T-helper 2 cell (primary cell): Measurements from ENCODE around the gene EPB41.

Source experiments
- DNase-seq, 5 experiments: peaks; one replicate each; pipeline versions ENCODE4 v3.0.0 to v3.0.0-alpha.2; 2012 to 2022

EPB41 gene

DNA sequence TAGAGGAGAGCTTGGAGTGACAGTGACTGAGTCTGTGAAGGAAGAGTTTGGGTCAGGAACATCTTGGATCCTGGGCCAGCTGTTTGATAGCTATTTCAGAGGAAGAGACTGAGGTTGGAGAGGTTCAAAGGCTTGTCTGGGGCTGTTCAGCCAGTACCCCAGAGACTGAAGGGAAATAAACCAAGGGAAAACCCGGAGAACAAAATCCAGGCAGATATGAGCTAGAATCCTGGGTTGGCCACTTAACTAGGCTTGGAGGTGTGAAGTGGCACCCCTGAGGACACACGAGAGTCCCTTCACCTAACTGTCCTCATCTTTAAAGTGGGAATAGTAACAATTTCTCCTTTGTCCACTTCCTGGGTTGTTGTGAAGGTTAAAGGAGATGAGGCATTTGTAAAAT is 23.1 kb upstream of the EPB41 start:
- DNase-seq = no peak

DNA sequence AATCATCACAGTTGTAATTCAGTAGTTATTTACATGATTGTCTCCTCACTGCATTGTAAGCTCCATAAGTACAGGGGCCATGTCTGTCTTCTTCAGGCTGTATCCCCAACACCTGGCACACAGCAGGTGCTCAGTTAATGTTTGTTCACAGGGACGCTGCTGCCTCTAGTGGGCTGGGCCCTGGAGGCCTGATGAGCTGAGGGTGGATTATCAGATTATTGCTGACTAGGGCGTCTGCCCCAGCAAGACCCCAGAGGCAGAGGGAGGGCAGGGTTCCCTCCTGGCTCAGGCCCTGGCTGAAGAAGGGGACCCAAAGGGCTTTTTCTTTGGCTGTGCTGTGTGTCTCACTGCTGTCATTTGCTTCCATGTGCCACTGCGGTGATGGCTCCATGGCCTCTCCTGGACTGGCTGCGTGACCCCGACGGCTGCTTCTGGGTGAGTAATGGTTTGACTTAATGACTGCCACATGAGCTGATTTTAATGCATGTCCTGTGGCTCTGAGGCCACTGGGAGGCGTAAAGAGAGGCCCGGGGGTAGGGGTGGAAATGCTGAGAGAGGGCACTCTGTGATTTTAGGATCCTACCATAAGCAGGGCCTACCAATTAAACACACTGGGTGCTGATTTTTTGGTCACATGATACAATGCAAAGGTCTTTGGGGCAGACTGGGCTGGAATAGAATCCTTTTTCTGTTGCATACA is 20.8 kb upstream of the EPB41 start:
- peak in 1 of 5 experiments; percentile 48 for DNase-seq

DNA sequence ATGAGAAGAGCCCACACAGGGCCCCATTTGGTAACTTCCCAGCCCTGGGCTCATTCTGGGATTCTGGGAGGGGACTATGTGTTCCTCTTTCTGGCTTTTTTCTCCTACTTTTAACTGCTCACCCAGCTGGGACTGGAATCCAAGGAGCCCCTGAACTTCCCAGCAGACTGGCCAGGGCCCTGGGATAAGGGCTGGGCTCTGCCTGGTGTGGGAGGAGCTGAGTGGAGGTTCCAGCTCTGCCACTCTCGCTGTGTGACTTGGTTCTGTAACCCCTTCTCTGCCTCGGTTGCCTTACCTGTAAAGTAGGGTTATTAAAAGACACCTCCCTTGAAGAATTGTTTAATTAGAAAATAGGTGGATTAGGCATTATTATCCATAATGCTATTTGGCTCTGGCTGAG is 19.6 kb upstream of the EPB41 start:
- DNase-seq = no peak

DNA sequence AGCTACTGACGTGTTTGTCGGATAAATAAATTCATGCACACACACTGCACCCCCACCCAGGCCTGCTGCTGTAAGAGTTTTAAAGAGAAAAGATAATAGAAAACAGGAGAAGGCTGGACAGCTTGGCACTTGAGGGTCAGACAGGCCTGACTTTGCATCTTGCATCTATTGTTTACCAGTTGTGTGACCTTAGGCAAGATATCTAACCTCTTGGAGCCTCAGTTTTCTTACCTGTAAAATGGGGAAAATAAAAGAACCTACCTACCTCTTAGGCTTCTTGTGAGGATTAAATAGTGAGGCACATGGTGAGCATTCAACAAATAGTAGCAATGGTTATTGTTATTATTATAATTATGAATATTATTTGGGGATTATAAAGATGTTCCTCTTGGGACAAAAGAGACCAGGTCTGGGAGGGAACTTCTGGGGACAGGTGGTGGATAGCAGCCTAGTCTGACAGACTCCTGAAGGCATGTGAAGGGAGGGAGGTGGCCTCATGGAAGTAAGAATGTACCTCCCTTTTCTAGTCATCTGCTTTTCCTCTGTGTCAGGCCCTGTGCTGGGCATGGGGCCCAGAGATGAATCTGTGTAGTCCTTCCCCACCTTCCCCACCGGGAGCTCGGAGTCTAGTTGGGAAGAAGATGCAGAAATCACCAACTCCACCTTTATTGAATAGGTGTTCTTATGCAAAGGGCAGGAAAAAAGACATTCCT is 18.3 kb upstream of the EPB41 start:
- no peak for DNase-seq

DNA sequence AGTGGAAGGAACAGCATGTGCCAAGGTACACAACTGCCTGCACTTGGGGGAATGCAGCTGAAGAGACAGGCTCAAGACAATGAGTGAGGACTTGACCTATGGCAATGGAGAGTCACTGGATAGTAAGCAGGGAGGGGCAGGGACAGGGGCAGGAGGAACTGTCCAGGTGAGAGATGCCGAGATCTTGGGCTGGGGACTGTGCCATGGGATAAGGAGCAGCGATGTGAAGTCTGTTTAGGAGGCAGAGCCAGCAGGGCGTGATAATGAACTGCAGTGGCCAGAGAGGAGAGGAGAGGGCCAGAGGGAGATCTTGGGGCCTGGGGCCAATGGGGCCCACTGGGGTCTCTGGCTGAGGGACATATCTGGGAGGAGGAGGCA is 17.8 kb upstream of the EPB41 start:
- no peak for DNase-seq

DNA sequence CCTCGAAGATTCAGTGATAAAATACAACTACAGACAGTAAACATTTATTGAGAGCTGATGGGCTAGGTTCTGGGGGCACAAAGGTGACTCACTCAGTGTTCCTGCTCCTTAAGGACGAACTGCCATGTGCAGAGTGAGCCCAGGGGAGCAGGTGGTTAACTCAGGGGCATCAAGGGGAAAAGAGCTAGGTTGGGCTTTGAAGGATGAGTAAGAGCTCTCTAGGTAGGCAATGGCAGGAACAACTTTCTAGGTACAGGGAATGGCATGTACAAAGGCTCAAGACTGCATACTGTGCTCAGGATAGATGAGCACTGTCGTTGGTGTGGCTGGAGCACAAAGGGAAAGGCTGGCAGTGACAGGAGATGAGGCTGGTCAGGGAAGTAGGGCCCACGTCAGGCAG is 16.6 kb upstream of the EPB41 start:
- DNase-seq = no peak

DNA sequence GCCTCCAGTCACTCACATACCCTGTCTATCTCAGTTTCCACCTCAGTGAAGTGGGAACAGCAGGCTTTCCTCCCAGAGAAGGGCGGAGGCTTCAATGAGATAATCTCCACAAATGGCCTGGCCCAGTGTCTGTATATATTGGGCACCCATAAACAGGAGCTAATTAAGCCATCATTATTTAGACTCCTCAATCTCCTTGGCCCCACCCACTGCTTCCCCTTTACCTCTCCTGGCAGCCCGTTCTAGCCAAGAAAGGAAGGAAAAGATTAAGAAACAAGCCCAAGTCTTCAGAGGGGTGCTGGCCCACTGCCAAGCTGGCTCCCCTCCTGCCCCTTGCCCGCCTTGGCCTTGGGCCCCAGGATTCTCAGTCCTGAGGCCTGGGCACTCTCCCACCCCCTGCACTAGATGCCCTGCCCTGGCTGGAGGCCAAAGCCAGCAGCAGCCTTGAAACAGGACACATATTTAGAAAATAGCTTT is 15.9 kb upstream of the EPB41 start:
- DNase-seq = no peak

DNA sequence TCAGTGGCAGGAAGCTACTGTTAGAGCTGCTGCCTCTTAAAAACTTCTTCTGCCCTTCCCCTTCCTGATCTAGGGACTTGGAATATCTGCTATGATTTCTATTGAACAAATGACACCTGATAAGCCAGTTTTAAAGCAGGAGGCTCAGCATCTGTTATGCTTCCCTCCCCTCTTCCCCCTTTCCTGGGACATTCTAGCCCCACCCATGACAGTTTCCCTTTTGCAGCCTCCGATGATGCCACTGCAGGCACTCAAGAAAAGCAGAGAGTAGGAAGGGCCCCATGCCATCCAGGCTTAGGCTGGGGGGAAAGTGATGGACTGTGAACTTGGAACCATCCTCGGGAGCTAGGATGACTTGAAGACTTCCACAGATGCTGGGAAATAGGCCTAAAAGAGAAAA is 15.1 kb upstream of the EPB41 start:
- no peak for DNase-seq

DNA sequence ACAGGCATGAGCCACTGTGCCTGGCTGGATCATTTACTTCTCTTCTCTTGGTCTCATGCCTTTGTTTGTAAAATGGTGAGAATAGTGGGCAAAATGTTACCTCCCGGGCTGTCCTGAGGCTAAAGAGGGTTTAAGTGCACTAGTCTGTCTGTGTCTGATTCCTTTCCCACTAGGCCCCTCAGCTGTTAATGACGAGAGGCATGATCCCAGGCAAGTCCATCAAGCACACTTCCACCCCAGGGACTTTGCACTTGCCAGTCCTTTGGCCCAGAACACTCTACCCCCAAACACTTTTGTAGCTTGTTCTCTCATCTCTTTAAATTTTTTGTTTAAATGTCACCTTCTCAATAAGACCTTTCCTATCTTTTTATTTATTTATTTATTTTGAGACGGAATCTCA is 13.8 kb upstream of the EPB41 start:
- DNase-seq = no peak

DNA sequence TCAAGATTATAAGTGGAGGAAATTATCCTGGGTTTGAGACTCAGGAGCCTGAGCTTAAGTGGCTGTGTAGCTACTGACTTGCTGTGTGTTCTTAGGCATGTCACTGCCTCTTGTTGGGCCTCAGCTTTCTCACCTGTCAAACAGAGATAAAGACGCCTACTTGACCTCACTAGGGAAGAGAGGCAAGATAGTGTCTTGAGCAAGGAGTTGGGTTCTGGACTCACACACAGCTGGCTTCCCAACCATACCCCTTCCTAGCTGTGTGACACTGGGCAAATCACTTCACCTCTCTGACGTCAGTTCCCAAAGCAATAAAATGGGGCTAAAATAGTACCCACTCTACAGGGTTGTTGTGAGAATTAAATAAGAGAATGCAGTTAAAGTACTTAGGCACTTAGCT is 11.6 kb upstream of the EPB41 start:
- no peak for DNase-seq

DNA sequence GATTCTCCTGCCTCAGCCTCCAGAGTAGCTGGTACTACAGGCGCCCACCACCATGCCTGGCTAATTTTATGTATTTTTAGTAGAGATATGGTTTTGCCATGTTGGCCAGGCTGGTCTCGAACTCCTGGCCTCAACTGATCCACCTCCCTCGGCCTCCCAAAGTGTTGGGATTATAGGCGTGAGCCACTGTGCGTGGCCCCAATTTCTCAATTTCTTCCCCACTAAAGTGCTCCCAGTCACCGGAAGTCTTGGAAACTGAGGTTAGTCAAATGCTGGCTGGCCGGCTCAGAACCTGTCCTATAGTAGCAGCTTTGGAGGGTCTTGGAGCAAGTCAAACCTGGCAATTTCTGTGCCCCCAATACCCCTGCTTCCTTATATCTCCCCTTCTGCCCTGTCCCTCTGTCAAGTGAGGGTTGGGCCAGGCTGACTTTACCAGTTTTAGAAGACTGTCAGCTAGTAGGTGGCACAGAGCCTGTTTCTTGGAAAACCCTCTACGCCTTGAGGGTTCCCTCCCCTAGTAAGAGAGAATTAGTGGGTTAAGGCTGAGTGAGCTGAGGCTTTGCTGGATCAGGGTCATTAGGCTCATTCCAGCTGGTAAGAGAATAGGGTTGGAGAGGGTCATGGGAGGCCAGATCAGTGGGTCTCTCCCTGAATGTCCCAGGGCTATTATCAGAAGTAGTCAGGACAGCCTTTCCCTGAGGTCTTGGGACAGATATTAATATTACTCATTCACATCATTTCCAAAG is 8.3 kb upstream of the EPB41 start:
- no peak for DNase-seq

DNA sequence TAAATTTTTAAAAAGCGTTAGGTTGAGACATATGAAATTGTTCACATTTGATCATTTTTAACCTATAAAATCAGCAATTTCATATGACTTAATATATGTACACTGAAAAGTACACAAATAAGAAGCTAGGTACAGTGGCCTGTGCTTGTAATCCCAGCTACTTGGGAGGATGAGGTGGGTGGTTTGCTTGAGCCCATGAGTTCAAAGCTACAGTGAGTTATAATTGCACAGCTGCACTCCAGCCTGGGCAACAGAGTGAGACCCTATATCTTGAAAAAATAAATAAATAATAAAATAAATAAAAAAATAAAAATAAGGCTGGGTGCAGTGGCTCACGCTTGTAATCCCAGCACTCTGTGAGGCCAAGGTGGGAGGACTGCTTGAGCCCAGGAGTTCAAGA is 5.2 kb upstream of the EPB41 start:
- DNase-seq = no peak

DNA sequence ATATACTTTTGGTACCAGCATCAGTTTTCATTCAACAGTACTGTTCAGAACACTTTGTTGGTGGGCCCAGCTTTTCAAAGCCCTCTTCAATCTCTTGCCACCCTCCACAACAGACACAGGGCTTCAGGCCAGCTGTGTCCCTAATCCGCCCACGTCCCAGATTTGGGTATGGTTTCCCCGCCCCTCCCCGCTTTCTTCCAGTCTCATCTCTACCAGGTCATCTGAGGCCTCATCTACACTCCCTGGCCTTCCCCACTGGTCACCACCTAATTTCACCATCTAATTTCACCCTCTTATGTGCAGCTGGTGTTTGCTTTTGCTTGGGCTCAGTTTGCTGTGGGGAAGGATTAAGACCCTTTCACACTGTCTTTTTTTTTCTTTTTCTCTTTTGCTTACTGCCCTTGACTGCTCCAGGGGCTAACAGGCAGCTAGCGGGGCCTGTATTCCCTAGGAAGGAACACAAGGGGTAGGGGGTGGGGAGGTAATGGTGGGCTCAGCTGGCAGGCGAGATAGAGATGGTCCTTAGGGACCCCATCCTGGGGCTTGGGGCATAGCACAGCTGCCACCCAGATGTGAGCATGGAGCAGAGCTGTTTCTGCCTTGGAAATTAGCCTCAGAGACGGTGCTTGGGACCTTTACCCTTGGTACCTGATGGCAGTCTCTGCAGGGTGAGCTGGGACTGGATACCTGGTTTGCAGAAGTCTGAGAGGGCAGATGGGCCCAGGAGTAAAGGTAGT is 3.8 kb upstream of the EPB41 start:
- no peak for DNase-seq

DNA sequence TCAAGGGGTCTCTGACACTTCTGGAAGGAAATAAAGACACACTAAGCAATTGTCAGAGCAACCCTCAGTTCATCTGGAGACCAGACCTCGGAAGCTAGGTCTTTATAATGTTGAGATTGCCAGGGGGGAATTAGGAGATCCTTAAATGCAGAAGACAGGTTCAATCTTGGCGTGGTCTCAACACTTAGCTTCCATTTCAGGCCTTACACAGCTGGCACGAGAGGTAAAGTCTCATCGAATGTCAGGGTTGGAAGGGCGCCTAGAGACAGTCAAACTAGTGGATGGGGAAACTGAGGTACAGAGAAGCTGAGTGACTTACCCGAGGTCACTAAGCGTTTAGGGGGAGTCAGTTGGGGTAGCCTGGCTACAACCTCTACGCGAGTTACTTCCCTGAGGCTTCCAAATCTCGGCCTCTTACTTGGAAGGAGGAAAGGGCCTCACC is 562 bp upstream of the EPB41 start:
- DNase-seq = no peak

DNA sequence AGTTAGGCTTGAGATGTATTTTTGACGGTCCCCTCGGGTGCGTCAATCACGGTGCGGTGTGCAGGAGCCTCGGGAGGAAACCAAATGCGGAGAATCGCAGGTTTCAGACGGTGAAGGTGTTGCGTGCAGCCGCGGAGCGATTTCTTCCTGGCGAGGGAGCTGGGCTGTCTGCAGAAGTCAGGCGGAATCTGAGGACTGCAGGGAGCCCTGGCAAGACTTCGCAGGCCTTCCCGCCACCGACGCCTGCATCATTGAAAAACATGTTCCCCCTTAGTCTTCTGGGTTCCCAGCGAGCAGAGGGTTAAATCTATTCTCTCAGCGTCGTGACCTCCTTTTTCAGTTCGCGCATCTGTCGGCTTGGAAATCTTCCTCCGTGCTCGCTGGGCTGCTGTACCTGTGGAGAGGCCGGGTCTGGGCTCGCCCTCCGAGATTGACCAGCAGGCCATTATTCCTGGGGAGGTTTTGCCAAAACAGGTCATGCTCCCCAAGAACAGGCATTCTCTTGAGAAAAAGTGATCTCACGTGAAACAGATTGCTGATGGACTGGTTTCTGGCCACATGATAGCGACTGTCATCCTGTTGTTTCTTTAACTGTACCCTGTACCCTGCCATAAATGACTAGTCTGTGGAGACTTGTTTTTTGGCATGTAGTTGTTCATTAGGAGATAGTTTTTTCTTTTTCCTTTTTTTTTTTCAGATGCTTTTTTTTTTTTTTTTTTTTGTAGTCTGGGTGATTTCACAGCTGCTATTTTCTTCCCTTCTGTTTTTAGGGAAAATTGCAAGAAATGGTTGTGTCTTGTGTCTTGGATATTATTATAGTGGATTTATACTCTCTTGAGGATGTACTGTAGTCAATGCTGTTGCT is 894 bp downstream of the EPB41 start:
- DNase-seq = peak in 3 of 5 experiments; percentile 21 to 83 (median 52)

DNA sequence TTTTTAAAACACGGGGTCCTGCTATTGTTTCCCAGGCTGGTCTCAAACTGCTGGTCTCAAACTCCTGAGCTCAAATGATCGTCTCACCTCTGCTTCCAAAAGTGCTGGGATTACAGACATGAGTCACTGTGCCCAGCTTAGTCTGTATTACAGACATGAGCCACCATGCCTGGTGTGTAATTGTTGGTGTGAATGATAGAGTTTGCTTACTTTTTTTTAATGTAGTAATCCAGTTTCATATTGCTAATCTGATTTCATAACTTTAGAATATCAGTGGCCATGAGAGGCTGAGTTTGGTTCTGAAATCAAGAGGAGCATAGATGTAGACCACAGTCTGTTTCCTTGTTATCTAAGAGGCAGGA is 3.4 kb downstream of the EPB41 start:
- peak in 1 of 5 experiments; percentile 43 for DNase-seq

DNA sequence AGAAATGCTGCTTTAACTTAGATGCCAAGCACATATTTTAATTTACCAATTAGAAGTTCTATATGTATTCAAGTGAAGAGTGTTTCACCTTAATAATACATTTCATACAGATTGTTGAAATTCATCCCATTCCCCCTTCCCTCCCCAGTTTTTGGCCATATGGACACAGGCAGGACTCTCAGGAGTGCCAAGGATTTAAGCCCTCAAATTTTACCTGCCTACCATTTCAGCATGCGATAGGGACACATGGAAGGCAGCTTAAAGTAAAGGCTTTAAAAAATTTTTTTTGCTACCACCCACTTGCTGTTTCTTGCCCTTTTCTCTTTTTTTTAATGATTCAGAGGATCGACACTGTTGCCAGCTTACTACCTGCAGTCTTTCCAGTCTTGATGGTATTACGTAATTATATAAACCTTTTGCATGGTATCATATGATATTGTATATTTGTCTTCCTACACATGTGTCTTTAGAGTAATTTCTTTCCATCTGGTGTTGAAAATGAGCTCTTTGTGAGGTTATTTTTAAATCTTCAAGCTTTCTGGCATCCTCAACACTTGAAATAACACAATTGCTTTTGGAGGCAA is 7.0 kb downstream of the EPB41 start:
- DNase-seq = no peak

DNA sequence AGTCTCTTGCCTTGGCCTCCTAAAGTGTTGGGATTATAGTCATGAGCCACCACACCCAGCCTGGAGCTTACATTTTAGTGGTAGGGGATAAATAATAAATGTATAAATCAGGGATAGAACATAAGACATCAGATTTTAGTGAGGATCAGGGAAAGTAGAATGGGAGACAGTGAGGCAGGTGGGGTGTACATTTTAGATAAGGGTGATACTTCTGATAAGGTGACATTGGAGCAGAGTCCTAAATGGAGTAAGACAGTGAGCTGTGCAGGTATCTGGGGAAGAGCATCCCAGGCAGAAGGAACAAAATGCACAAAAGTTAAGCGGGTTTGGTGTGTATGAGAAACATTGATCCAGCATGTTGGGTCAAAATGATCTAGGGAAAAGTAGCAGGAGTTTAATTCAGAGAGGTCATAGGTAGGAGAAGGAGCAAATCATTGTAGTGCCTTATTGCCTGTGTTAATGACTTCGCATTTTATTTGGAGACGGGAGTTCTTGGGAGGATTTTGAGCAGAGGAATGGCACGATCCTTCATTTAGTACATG is 11.1 kb downstream of the EPB41 start:
- DNase-seq = no peak

DNA sequence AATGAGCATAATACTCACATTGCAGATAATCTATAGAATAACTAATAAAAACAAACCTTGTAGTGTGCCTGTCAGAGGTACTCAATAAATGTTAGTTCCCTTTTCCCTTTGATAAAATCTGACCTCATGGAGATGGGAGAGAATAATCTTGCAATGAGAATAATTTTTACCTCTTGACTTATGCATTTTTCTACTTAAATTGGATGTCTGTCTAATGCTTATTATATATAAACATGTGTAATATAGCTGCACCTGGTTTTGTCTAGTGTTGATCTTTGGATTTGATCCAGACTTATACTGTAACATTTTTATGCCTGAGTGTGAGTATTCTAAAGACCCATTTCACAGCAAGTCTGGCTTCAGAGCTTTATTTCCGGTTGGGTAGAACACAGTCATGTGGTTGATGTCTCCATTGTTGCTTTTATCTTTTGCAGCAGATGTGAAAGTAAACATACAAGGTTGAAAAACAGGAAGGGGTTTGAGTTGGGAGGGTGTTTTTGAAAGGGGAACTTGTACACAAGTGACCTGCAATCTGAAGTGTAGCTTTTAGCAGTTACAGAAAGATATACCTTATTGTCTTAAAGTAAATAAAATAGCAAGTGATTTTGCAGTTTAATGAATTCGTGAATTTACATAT is 12.4 kb downstream of the EPB41 start:
- peak in 3 of 5 experiments; percentile 16 to 94 (median 78) for DNase-seq

DNA sequence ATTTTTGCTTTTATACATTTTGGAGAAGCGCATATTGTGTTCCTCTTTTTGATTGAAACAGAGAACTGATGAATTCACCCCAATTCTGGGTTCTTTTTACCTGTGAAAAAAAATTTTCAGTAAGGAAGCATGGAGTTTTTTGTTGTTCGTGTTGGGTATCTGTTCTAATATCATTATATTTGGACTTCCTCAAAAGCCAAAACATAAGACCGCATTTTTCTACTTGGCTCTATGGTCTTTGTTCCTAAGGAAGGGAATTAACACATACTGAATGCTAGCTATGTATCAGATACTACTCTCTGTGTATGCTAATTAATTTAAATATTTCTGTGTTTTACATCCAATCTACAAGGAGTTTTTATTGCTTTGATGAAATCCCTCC is 12.9 kb downstream of the EPB41 start:
- DNase-seq = no peak
